D721Med (cell line): ENCODE data around the gene FNBP1L.

ENCODE experiments used
- DNase-seq: peaks from one replicate; pipeline ENCODE4 v3.0.0; 2011; ENCODE audit warnings: low spot score; ENCODE audit not compliant: insufficient read length
- FAIRE-seq: peaks from 2 replicates; lab custom pipeline; 2011; peaks lifted over from hg19 to GRCh38; lab: Jason Lieb, UNC
- TF ChIP-seq, protein P1 (sequence below): IDR thresholded peaks from 2 replicates; pipeline ENCODE4 v1.5.1; 2012; ENCODE audit warnings: mild to moderate bottlenecking, control low read depth; ENCODE audit not compliant: insufficient read depth; ENCODE audit errors: missing control alignments

The FNBP1L gene

GRCh38 chr1:93595743-93596142 lies 147.8 kb downstream of the FNBP1L start:
- TF ChIP-seq, protein P1, sequence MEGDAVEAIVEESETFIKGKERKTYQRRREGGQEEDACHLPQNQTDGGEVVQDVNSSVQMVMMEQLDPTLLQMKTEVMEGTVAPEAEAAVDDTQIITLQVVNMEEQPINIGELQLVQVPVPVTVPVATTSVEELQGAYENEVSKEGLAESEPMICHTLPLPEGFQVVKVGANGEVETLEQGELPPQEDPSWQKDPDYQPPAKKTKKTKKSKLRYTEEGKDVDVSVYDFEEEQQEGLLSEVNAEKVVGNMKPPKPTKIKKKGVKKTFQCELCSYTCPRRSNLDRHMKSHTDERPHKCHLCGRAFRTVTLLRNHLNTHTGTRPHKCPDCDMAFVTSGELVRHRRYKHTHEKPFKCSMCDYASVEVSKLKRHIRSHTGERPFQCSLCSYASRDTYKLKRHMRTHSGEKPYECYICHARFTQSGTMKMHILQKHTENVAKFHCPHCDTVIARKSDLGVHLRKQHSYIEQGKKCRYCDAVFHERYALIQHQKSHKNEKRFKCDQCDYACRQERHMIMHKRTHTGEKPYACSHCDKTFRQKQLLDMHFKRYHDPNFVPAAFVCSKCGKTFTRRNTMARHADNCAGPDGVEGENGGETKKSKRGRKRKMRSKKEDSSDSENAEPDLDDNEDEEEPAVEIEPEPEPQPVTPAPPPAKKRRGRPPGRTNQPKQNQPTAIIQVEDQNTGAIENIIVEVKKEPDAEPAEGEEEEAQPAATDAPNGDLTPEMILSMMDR: no peak
- DNase-seq (no peak), FAIRE-seq (no peak)

DNA sequence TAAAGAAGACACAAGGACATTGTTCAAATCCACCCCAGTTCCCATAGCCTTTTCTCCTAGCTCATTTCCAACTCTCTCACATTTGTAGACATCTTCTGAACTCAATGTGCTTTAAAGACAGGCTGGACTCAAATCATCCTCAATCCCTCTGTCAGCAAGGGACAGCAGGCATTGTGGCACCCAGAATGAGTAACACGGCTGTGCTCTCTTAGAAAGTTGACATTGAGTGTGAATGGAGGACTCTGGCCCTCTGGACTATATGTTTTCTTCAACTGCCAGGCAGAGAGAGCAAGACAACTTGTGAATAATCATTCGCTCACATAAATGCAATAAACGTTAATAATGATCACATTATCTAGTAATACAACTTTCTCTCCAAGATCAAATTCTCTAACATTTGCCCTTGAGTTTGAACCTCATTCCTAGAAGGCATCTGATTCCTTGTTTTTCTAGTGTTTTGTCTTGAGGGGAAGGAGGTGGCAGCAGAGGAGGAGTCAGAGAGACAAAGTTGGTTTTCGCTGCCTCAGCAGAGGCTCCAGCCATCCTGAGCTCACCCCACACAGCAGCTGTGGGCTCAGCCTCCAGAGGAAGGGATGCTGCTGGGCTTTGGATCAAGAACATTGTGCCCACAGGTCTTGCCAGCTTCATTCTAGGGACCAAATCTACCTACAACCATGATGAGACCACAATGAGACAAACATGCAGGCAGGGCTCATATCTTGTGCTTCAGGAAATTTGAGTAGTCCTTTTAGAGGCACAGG lies 148.6 kb downstream of the FNBP1L start:
- TF ChIP-seq, protein P1: no peak
- FAIRE-seq: no peak

DNA sequence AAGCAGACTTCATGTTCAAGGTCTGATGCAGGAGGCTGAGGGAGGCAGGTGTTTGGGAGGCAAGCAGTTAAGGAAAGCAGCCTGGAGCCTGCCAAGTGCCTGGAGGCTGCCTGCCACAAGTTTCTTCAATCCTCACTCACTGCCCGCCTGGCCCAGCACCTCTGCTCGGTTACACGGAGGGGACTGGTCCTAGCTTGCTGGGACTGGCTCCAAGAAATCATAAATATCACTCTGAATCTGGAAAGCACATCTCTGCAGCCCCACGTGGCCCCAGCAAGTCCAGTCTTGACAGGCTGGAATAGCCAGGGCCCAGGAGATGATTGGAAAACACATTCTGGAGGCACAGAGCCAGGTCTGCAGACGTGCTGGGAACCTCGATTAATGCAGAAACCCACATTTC lies 149.8 kb downstream of the FNBP1L start:
- TF ChIP-seq, protein P1: no peak
- no peak for FAIRE-seq
- no peak for DNase-seq

More for the DNA sequence above, 148.6 kb downstream of the FNBP1L start:
- no peak for DNase-seq

GRCh38 chr1:93598396-93598795 lies 150.5 kb downstream of the FNBP1L start:
- TF ChIP-seq, protein P1: no peak
- DNase-seq (no peak), FAIRE-seq (no peak)

DNA sequence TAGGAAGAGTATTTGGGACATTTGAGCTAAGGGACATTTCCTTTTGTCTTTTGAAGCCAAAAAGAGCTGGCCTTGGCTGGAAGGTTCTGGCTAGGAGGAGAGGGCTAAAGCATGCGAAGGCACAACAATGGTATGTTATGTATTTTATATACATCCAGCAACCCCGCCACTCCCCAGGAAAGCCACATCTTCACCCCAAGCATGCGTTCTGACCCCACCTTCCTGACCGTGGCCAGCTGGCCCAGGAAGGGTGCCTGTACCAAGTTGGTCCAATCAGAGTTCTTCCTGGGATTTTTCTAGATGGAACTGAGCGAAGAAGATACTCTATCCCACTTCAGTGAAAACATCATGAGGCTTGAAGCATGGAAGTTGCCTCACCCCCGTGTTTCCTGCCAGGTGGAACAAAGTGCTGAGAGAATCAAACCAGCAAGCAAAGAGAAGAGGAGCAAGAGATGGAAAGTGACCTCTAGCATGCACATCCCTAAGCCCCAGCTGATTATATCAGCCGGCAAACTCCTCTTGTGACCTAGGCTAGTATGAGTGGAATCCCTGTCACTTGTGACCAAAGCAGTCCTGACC lies 151.0 kb downstream of the FNBP1L start:
- TF ChIP-seq, protein P1: no peak
- FAIRE-seq (no peak), DNase-seq (no peak)

DNA sequence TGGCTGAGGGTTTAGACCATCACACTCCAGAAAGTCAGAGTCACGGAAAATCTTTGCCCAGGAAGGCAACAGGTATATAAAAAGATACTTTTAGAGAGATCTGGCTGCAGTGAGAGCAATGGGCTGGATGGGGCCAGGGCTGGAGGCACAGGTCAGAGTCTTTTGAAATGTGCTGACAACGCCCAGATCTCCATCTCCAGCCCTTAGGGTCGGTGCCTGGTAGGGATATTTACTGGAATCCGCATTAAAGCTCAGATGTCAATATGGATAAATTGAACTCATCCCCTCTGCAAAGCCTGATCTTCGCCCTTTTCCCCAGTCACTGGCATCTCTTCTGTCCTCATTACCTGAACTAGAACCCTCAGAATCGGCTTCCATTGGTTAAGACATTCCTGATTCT lies 151.6 kb downstream of the FNBP1L start:
- FAIRE-seq (no peak), DNase-seq (no peak)
- TF ChIP-seq, protein P1: no peak

DNA sequence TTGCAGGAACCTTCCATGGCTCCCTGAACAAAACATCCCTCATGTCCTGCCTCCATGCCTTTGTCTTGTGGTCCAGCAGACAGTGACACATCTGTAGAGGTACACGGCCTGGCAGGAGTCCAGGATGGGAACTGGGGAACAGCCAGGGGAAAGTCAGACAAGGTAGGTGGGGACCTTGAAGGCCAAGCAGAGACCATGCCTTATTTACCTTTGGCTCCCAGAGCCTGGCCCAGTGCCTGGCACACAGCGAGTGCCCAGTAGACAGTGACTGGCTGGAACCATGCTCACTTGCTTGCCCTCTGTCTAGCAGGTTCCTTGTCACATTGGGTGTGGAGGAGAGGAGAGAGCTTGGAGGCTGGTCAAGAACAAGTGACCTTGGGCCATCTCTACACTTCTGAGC lies 152.7 kb downstream of the FNBP1L start:
- FAIRE-seq (no peak), DNase-seq (no peak)
- TF ChIP-seq, protein P1: no peak
